ENCODE results near the gene AP2A1.
A peak's percentile ranks its signal among the peaks of the same experiment; 100 is the strongest.
"Not testable (repeated sequence)": the region's sequence is repeated elsewhere in the genome, so short reads cannot be mapped to it uniquely, and the experiment has no call there.

Gene AP2A1

GRCh38 chr19:49766930-49767299, at the start of gene AP2A1:
AP2A1 (plus strand) TSS chr19:49767001; CDS start chr19:49767134, 133 bp downstream.
- DNase-seq (ENCODE audit: low read depth in 2 of 2): no peak

GRCh38 chr19:49718511-49718910, 48.3 kb upstream of the AP2A1 start:
- no peak for DNase-seq (ENCODE audit: low read depth in 2 of 2)

DNA sequence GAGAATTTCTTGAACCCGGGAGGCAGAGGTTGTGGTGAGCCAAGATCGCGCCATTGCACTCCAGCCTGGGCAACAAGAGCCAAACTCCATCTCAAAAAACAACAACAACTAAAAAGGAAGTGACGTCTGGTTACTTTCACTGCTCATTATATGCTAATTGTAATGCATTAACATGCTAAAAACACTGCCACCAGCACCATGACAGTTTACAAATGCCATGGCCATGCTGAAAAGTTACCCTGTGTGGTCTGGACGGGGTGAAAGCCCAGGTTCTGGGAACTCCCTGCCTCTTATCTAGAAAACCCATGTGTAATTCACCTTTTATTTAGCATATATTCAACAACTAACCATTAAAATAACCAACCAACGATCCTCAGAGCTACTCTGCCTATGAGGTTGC, 47.8 kb upstream of the AP2A1 start:
- no peak for DNase-seq (ENCODE audit: low read depth in 2 of 2)

- DNase-seq (ENCODE audit: low read depth in 2 of 2): not testable (repeated sequence)
Observed at GRCh38 chr19:49719420-49719819, 47.4 kb upstream of the AP2A1 start.

DNA sequence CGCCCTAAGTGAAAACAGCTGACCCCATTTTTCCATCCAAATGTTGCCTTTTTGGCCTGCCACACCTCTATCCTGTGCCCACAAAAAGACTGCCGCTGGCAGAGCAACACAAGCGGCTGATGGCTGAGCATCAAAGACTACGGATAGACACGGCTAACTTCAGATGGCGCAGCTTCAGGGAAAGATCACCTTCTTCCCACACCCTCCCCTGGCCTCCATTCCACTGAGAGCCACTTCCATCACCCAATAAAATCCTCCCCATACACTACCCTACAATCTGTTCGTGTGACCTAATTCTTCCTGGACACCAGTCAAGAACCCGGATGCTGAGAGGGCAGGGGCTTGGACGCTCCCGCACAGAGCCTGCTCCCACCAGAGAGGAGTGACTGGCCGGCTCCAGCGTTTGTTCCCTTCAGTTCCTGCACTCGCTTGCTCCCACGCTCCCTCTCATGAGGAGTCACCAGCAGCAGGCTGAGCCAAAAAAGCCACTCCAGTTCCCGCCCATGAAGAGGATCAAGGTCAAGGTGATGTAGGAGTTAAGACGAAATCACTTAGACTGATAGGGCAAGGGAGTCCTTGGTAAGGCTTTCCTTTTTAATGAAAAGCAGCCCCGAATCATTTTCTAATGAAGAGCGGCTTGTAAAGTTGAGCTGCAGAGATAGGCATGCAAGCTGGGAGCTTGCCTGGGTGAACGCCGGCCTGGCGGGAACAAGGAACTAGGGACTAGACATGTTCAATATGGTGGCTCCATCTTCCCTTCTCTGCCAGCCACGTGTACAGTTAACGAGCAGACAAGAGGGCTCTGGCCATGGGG, 39.4 kb upstream of the AP2A1 start:
- DNase-seq (ENCODE audit: low read depth in 2 of 2): no peak

DNA sequence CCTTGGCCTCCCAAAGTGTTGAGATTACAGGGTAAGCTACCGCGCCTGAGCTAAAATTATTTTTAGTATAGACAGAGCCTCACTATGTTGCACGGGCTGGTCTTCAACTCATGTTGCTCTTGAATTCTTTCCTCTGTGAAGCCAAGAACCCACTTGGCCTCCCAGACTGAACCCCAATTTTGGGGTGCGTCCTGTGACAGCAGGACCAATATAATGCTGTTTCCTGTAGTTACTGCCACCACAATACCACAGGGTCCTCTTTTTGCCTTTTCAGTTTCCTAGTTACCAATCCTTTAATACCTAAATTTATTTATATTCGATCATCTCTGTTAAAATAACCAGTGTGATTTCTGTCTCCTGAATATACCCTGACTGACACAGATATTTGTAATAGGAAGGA, 36.6 kb upstream of the AP2A1 start:
- DNase-seq (ENCODE audit: low read depth in 2 of 2): no peak

GRCh38 chr19:49738268-49738667, 28.5 kb upstream of the AP2A1 start:
- no peak for DNase-seq (ENCODE audit: low read depth in 2 of 2)

DNA sequence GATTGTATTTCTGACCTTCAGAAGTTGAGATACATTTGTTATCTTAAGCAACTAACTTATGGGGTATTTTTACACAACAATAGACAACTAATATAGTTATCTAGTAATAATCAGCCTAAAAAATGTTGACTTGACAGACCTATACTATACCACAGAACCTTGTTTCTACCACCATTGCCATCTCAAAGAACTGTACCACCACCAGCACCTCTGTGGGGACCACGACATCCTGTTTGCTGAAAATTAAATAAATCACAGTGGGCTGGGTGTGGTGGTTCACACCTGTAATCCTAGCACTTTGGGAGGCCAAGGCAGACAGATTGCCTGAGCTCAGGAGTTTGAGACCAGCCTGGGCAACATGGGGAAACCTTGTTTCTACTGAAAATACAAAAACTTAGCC, 27.7 kb upstream of the AP2A1 start:
- no peak for DNase-seq (ENCODE audit: low read depth in 2 of 2)

GRCh38 chr19:49739933-49740332, 26.9 kb upstream of the AP2A1 start:
- DNase-seq (ENCODE audit: low read depth in 2 of 2): no peak

DNA sequence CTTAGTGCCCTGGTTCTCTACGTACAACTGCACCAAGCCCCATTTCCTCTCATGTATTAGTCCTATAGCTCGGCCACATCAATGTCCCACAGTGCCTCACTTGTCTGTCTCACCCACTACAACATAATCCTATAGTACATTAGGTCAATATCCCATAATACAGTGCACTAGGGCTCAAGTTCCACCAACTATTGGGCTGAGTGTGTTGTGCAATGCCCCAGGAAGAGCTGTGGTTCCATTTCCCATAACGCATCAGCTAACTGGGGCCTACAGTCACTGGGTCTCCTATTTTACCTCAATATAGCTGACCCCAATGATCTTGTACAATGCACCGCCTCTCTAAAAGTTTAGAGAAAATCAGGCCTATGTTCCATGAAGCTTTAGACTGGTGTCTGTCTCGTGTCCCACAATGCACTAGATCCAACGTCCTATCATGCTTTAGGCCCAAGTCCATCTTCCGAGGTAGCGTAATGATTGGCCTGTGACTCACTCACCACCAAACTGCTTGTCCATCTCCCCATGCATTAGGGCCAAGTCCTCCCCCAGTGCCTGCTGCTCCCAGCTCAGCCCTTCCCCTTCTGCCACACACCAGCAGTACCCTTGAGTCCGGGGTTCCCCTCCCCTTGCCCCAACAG, 25.5 kb upstream of the AP2A1 start:
- DNase-seq (ENCODE audit: low read depth in 2 of 2): no peak

- DNase-seq (ENCODE audit: low read depth in 2 of 2): no peak
Observed at GRCh38 chr19:49744946-49745381, 21.8 kb upstream of the AP2A1 start.

DNA sequence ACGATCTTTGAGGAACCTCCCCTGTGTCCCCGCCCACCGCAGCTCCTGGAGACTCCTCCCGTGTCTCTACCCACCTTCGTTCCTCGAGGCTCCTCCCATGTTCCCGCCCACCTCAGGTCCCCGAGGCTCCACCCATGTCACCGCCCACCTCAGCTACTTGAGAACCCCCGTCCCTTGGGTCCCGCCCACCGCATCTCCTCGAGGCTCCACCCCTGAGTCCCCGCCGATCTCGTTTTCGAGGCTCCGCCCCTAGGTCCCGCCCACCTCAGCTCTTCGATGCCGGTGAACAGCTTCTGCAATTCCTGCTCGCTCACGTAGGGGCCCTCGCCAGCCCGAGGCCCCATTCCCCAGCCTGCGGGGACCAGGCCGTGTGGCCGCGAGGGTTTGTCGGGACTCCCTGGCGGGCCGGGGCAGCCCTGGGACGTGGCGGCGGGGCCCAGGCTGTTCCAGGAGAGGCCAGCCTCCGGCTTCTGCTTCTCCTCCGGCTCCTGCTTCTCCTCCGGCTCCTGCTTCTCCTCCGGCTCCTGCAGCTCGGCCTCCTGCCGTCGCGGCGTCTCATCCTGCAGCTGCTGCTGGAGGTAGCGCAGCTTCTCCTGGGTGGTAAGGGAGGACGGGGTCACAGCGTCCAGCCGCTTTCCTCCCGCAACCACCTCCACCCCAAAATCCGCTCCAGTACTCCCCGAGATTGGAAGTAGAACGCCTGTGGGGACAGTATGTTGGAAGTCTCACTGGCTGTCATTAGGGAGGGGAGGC, 20.4 kb upstream of the AP2A1 start:
- peak; percentile 45 to 64 for DNase-seq (ENCODE audit: low read depth in 2 of 2)

DNA sequence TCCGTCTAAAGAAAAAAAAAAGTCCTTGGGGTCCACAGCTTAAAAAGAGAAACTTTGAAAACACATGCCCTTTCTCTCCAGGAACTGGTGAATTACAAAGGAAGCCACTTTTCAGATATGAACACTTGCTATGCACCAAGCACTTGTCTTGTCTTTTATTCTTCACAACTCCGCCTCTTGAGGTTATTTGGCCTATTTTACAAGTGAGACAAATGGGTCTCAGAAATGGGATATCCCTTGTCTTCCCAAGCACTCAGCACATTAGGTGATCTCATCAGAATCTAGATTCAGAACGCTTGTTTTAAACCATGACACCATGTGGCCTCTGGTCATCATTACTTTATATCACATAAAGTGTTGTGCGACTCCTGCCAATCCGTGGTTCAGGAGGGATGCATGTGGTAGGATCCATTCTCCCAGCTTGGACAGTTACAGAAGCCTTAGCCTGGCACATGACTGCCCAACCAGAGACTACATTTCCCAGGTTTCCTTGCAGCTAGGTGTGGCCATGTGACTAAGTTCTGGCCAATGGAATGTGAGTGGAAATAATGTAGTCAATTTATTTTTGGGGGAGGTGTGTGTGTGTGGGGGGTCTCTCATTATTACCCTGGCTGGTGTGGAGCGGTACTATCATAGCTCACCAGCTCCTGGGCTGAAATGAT, 17.6 kb upstream of the AP2A1 start:
- no peak for DNase-seq (ENCODE audit: low read depth in 2 of 2)

DNA sequence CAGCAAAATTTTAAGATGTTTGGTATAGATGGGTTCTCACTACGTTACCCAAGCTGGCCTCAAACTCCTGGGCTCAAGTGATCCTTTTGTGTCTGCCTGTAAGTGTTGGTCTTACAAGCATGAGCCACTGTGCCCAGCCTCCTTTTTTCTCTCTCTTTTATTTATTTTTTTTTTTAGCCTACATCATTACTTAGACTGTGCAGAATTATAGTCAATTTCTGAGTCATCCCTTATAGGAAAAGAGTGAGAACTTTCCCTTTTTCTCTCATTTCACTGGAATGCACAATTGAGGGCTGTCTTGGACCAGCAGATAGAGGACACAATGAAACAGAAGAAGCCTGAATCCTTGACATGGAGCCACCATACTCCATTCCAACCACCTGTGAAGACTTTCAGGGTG, 17.0 kb upstream of the AP2A1 start:
- DNase-seq (ENCODE audit: low read depth in 2 of 2): no peak

DNA sequence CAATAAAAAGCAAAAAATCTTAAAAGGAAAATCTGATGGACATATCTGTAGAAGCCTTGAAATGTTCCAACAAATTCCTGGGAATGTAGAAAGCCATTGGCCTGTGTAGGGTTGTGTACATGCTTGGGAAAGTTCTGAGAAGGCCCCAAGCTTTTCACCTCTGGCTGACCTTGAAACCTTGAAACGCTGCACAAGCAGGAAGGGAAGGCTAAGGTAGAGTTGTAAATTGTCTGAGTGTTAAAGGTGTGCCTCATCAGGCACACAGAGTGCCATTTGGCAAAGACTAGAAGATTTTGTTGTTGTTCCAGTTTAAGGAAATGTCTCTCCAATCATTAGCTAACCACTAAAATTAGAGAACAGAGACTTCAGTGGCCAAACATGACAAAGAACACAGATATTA, 14.1 kb upstream of the AP2A1 start:
- DNase-seq (ENCODE audit: low read depth in 2 of 2): no peak

GRCh38 chr19:49755956-49756355, 10.8 kb upstream of the AP2A1 start:
- DNase-seq (ENCODE audit: low read depth in 2 of 2): no peak

- DNase-seq (ENCODE audit: low read depth in 2 of 2): no peak
Observed at GRCh38 chr19:49758292-49758691, 8.5 kb upstream of the AP2A1 start.

GRCh38 chr19:49761249-49761624, 5.6 kb upstream of the AP2A1 start:
- no peak for DNase-seq (ENCODE audit: low read depth in 2 of 2)

GRCh38 chr19:49761625-49762311, 5.0 kb upstream of the AP2A1 start:
- no peak for DNase-seq (ENCODE audit: low read depth in 2 of 2)

- no peak for DNase-seq (ENCODE audit: low read depth in 2 of 2)
Observed at GRCh38 chr19:49763230-49763629, 3.6 kb upstream of the AP2A1 start, which contains the start of gene TSKS. TSKS (minus strand) TSS chr19:49763306; CDS start chr19:49763247, 59 bp downstream.

- DNase-seq (ENCODE audit: low read depth in 2 of 2): no peak
Observed at GRCh38 chr19:49764341-49764740, 2.5 kb upstream of the AP2A1 start.

All from stimulated activated CD8-positive, alpha-beta memory T cell treated with anti-CD3 and anti-CD28 coated beads, Interleukin-15, amount 100 ng/mL, for 48 hours (primary cell).